HG03432 (cell line): ENCODE data around the gene COMMD4.

Experiments
- ATAC-seq: cut with Tn5 transposase; IDR thresholded peaks from one replicate; pipeline ENCODE4 v1.9.1; 2021; ENCODE audit warnings: mild to moderate bottlenecking, moderate library complexity; ENCODE audit not compliant: unreplicated experiment

The COMMD4 gene

GRCh38 chr15:75355369-75355768, 19.5 kb downstream of the COMMD4 start:
- ATAC-seq: no peak

- ATAC-seq: no peak
Measured at GRCh38 chr15:75356006-75356405, 20.1 kb downstream of the COMMD4 start.

- ATAC-seq: no peak
Measured at GRCh38 chr15:75356517-75356916, 20.7 kb downstream of the COMMD4 start.

DNA sequence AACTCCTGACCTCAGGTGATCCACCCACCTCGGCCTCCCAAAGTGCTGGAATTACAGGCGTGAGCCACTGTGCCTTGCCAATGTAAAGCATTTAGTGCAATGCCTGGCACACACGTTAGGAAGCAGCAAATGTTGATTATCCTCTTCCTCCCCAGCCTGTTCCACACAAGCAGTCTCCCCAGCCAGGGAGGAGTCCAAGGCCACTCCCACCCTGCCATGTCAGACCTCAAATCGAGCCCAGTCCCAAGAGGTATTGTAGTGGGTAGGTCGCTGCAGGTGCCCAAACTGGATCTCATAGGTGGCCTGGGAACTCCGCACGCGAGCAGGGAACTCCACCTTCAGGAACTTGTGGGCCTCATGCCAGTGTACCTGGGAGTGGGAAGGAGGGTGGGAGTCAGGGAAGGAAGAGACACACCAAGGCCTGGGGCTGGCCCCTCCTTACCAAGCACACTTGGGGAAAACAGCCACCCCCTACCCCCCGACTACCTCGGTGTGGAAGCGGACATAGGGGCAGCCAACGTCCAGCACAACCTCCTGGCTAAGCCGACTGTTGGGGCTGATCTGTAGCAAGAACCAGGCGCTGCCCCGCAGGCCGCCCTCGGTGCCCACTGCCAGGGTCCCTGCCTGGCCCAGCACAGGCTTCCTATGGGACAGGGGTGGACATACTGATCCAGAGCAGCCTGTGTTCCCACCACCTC, 22.3 kb downstream of the COMMD4 start:
- no peak for ATAC-seq

- ATAC-seq: no peak
Measured at GRCh38 chr15:75358771-75359536, 23.1 kb downstream of the COMMD4 start.

DNA sequence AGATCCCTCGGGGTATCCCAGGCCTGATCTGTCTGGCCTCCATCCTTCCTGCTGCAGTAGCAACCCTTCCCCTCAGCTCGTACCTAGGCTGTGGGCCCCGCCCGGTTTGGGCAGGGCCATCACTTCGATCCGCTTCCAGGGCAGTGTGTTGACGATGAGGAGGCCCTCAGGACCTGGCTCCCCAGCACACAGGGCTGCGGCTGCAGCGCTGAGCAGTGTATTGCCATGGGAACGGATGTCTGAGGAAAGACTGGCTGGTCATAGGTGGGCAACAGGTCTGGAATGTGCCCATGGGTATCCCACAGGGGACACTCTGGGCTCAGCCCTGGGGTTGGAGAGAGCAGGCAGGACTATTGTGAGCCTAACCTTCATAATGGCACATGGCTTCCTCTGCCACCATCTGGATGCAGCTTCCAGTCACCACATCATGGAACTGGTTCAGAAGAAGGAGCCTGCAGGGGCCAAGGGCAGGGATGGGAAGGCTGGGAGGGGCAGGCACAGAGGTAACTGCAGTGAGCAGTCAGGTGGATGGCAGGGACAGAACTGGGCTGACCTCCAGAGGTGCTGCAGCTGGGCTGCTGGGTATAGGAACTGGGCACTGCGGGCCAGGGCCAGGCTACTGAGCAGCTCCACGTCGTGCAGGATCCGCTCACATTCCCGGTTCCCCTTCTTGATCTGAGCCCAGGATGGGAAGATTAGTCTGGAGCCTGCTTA, 23.8 kb downstream of the COMMD4 start:
- no peak for ATAC-seq

GRCh38 chr15:75360391-75360790, 24.5 kb downstream of the COMMD4 start:
- no peak for ATAC-seq

DNA sequence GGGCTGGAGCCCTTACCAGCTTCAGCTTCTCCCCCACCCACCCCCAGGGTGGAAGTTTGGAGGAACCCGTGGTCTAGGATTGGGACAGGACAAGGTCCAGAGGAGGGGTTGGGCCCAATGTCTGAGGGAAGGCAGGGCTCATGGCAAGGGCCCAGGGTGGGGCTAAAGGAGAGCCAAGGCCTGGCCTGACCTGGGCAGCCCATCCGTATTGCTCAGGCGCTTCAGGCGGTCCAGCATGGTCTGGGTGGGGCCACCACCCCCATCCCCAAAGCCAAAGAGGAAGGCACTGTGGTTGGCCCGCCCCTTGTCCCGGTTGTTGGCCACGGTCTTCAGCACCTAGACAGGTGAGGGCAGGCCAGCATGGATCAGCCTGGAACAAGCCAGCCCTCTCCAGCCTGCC, 25.0 kb downstream of the COMMD4 start:
- ATAC-seq: no peak

- ATAC-seq: no peak
Measured at GRCh38 chr15:75361361-75361988, 25.6 kb downstream of the COMMD4 start.

GRCh38 chr15:75361989-75362641, 26.3 kb downstream of the COMMD4 start:
- no peak for ATAC-seq

DNA sequence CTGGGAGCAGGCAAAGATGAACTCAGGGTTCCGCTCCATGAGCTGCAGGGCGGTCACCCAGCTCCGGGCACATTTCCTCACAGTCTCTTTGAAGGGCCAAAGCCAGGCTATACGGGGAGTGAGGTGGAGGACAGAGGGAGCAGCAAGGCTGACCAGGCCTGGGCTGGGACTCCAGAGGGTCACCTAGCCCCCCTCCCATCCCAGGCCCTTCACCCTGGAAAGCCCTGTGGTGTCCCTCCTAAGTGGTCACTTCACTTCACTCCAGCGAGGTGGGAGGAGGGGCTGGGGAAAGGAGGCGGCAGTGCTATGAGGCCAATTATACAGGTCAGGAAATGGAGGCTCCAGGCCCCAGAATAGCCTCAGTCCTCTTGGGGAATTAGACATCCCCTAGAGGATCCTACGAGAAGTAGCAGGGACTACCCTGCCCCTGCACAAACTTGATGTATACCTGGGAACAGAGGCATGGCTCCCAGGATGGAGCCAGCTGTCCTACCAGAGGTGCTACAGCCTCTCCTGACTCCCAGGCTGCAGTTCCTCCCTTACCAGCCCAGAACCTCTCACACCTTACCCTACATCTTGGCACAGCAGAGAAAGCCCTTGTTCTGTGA, 26.9 kb downstream of the COMMD4 start:
- ATAC-seq: no peak

GRCh38 chr15:75363786-75364185, 27.9 kb downstream of the COMMD4 start:
- no peak for ATAC-seq

DNA sequence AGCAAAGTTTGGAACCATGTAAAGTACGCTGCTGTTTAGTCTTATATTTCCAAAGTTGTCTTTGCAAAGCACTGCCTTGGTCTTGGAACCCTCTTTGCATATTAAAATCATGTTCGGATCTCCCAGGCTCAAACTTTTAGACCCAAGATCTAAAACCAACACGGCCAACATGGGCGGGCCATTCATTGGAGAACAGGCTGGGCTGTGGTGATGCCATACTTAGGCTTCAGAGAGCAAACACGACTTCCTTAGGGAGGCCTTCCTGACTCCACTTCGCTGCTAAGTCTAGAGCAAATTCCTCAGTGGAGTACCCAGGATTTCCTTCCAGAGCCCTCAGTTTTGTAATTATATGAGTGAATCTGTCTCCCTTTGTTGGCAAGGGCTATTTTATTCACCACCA, 29.0 kb downstream of the COMMD4 start:
- no peak for ATAC-seq

- ATAC-seq: no peak
Measured at GRCh38 chr15:75366163-75366562, 30.3 kb downstream of the COMMD4 start.

DNA sequence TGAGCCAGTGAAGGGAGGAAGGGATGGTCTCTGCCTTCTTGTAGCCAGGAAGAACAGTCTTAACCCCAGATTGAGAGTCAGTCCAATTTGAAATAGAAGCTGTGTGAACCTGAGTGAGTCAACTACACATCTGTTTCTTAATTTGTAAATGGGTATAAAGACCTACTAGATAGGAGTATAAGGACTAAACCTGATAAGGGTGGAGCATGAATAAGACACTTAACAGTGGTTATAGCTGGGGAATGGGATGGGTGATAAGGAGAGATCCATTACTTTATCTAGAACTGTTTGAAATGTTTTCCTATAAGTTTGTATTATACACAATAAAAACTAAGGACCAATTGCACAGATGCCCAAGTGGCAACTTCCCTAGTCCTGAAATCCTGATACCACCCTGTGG, 31.1 kb downstream of the COMMD4 start:
- no peak for ATAC-seq

- ATAC-seq: no peak
Measured at GRCh38 chr15:75367406-75367912, 31.6 kb downstream of the COMMD4 start.

GRCh38 chr15:75367913-75368688, 32.2 kb downstream of the COMMD4 start, which contains the start of gene MAN2C1:
Gene MAN2C1 (minus strand): TSS chr15:75368607. CDS start chr15:75368583, 24 bp downstream.
- peak; percentile 88 for ATAC-seq

- no peak for ATAC-seq
Measured at GRCh38 chr15:75368689-75369239, 32.9 kb downstream of the COMMD4 start.
